Upper lobe of left lung (tissue), 4 donors: ENCODE results near the gene DMTF1.

Experiments
- EP300 ChIP-seq, 4 donors: sonication (generic); formaldehyde crosslinking; IDR thresholded peaks; one replicate each; pipeline ENCODE4 v1.5.1; 2017; ENCODE audit warnings: antibody characterized with exemption in 4 of 4, control low read depth in 2 of 4
- POLR2A ChIP-seq, 4 donors: fragments of 450-650 bp; IDR thresholded peaks; one replicate each; pipeline ENCODE4 v1.5.1; 2016 to 2017; ENCODE audit warnings: antibody characterized with exemption in 4 of 4, mild to moderate bottlenecking in 2 of 4
- POLR2AphosphoS5 ChIP-seq, 2 donors: sonication (generic); formaldehyde crosslinking; IDR thresholded peaks; one replicate each; pipeline ENCODE4 v1.5.1; 2017; ENCODE audit warnings: antibody characterized with exemption in 2 of 2
- TF ChIP-seq, protein P1 (sequence below), 6 experiments: fragments of 450-650 bp in 4 of 6; fragments of 200-600 bp in 2 of 6; sonication (generic) in 2 of 6; IDR thresholded peaks; one replicate each; pipeline ENCODE4 v1.5.1; 2016 to 2019; ENCODE audit warnings: antibody characterized with exemption in 6 of 6

DNA sequence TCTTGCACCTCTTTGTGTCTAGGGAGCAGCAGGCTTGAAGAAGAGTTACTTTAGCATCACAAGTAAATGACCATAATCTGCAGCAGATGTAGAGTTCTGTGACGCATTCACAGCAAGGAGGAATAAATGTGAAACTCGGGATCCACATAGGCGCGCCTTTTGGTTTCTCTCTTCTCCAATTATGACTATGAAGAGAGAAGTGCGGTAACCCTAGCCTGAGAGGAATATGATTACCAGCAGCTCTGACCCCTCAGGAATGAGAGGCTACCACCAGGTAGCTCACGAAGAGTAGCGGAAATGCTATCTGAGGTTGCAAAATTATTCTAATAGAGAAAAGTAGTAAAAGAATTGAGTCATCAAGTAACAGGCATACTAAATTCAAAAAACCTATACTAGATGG is 25.2 kb upstream of the DMTF1 start:
- TF ChIP-seq, protein P1, sequence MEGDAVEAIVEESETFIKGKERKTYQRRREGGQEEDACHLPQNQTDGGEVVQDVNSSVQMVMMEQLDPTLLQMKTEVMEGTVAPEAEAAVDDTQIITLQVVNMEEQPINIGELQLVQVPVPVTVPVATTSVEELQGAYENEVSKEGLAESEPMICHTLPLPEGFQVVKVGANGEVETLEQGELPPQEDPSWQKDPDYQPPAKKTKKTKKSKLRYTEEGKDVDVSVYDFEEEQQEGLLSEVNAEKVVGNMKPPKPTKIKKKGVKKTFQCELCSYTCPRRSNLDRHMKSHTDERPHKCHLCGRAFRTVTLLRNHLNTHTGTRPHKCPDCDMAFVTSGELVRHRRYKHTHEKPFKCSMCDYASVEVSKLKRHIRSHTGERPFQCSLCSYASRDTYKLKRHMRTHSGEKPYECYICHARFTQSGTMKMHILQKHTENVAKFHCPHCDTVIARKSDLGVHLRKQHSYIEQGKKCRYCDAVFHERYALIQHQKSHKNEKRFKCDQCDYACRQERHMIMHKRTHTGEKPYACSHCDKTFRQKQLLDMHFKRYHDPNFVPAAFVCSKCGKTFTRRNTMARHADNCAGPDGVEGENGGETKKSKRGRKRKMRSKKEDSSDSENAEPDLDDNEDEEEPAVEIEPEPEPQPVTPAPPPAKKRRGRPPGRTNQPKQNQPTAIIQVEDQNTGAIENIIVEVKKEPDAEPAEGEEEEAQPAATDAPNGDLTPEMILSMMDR (IDR thresholded peaks at IDR 0.05): no peak
- TF ChIP-seq POLR2AphosphoS5 (IDR thresholded peaks at IDR 0.05) (no peak), EP300 (IDR thresholded peaks at IDR 0.05) (no peak), POLR2A (IDR thresholded peaks at IDR 0.05) (no peak)
